Heart left ventricle (tissue), 16 donors: ENCODE measurements around the gene MRPL4. TPM values are rescaled to one million over a fixed set of nuclear protein-coding genes. Genes with fewer than 3 reads are reported as not detected.
"Not testable (repeated sequence)": the region's sequence is repeated elsewhere in the genome, so short reads cannot be mapped to it uniquely, and the experiment has no call there.

Source experiments
- ATAC-seq, 4 donors: fragments of 200-7000 bp; cut with Tn5 transposase; one replicate each; pipeline ENCODE4 v1.9.1; 2020 to 2022; ENCODE audit warnings: moderate library complexity in 4 of 4, mild to moderate bottlenecking in 3 of 4, moderate number of reproducible peaks in 1 of 4
- DNase-seq, 5 donors: peaks; one replicate each; pipeline ENCODE4 v3.0.0-alpha.2; 2020
- H3K27ac ChIP-seq, 12 donors: fragments of 200-600 bp; sonication (generic) in 4 of 12; one replicate each; pipeline versions ENCODE4 v1.5.0 to v1.8.0; 2016 to 2022; ENCODE audit warnings: mild to moderate bottlenecking in 2 of 12
- H3K27me3 ChIP-seq, 9 donors: fragments of 200-600 bp; sonication (generic) in 2 of 9; one replicate each; pipeline versions ENCODE4 v1.5.1 to v1.8.0; 2016 to 2022; ENCODE audit warnings: mild to moderate bottlenecking in 3 of 9
- H3K36me3 ChIP-seq, 9 donors: fragments of 200-600 bp; sonication (generic) in 2 of 9; one replicate each; pipeline versions ENCODE4 v1.5.0 to v1.8.0; 2018 to 2022; ENCODE audit warnings: mild to moderate bottlenecking in 2 of 9
- H3K4me1 ChIP-seq, 12 donors: fragments of 200-600 bp; sonication (generic) in 4 of 12; one replicate each; pipeline versions ENCODE4 v1.5.0 to v1.8.0; 2016 to 2022; ENCODE audit warnings: mild to moderate bottlenecking in 3 of 12
- H3K4me3 ChIP-seq, 12 donors: fragments of 200-600 bp; sonication (generic) in 4 of 12; one replicate each; pipeline versions ENCODE4 v1.5.0 to v1.8.0; 2017 to 2022; ENCODE audit warnings: mild to moderate bottlenecking in 9 of 12, moderate library complexity in 4 of 12
- H3K9me3 ChIP-seq, 12 donors: fragments of 200-600 bp; sonication (generic) in 4 of 12; one replicate each; pipeline versions ENCODE4 v1.5.0 to v1.8.0; 2016 to 2022; ENCODE audit warnings: mild to moderate bottlenecking in 1 of 12
- CTCF ChIP-seq, 12 donors: fragments of 200-600 bp; sonication (generic) in 4 of 12; IDR thresholded peaks; one replicate each; pipeline versions ENCODE4 v1.5.0 to v1.8.0; 2018 to 2022; ENCODE audit warnings: antibody characterized with exemption in 12 of 12, mild to moderate bottlenecking in 5 of 12
- POLR2A ChIP-seq, 2 donors: fragments of 450-650 bp; IDR thresholded peaks; one replicate each; pipeline ENCODE4 v1.6.1; 2017; ENCODE audit warnings: antibody characterized with exemption in 2 of 2, mild to moderate bottlenecking in 2 of 2, moderate library complexity in 2 of 2
- WGBS, 4 donors: extraction: QIAGEN DNeasy Blood & Tissue Kit in 2 of 4; methylation state at CpG; one replicate each; pipeline versions ENCODE4 v1.1.5 to v1.1.7; 2013 to 2018; 5-methylcytosine and 5-hydroxymethylcytosine counted together
- intact Hi-C, 10 donors: fragments of 100-400 bp; cut with DNase I; formaldehyde crosslinking; loops; one replicate each; pipeline versions ENCODE4 v1.11.1 to v1.14.2; 2022
- polyA plus RNA-seq, 2 donors: library from polyadenylated mRNA; stranded (reverse); fragments of 200-250 nt; gene quantifications; one replicate each; pipeline ENCODE4 v1.2.3, GENCODE V29; 2013
- total RNA-seq, 9 donors: library from RNA; depleted of rRNA in 2 of 9; stranded (reverse); fragments of >200 nt in 2 of 9; fragmentation: NEBNext Ultra II Directional in 3 of 9; extraction: Animal tissue kit (Norgen Biotek cat#: 25700) in 3 of 9; gene quantifications; one replicate each; pipeline versions ENCODE4 v1.1.0 to v1.2.4, GENCODE V29; 2016 to 2023
- donor health status: ischemic (EF 13 %, LVEDD 7.1; RV severe dilation, severe dysfunction).
- donor health status: healthy with polysubstance abuse.
- donor health status: DM: no; HTN: yes; CAD: no.
- donor health status: DM: no; HTN: no; CAD: no.
- donor health status: ischemic (EF 25% LVEDD 6.9; RV normal size, moderate dysfunction).
- donor health status: ischemic (EF 25% LVEDD 5.7; RV mildly dilated, moderate dysfunction).
- donor health status: healthy.
- donor health status: DM: yes; HTN: yes; CAD: no.
- donor health status: ischemic (EF 35%, LVEDD 5.7; RV mildly dilated, moderate dysfunction).
- donor health status: nonischemic (EF 11% LVEDD 7.7; RV severe dilation, severe dysfunction).
- donor health status: DM: yes; HTN: yes; CAD: no.
- donor health status: PGD.
- donor health status: ischemic (EF 29% LVEDD 5.4; RV normal size, mild dysfunction).
- donor health status: nonischemic (EF 23%, LVEDD 6.1; RV moderate dilation, normal function).

MRPL4 gene
- total and polyA plus RNA-seq, 11 donors: 37.7 to 123 (median 68.2) TPM

- Histone ChIP-seq H3K4me1 (peaks cover 0 to 48% (median 19%) of the 10 kb centered on the region in 12 donors), H3K36me3 (no peaks in the 10 kb centered on the region), H3K27ac (peak overlapping the region in 4 of 12 donors; percentile 81 to 90 (median 86)), H3K27me3 (peaks cover 0 to 11% (median 0%) of the 10 kb centered on the region in 9 donors), H3K4me3 (no peak overlapping the region), H3K9me3 (no peaks in the 10 kb centered on the region)
- ATAC-seq (no peak), DNase-seq (no peak)
- WGBS, 4 donors: 74 to 85% (median 82%) methylated on average over 4 of the region's 4 CpGs
- no peak for TF ChIP-seq CTCF (IDR thresholded peaks at IDR 0.05)
- no peak for TF ChIP-seq POLR2A (IDR thresholded peaks at IDR 0.05)
- intact Hi-C loops: loop anchor here in 2 of 10 donors (5.0 kb wide), 1 partner anchor 43 kb away; the partner anchor contains the start of gene DNMT1 (in 2 of the 2)
Observed at GRCh38 chr19:10235003-10235402, 17.0 kb upstream of the MRPL4 start.

GRCh38 chr19:10235409-10235808 is 16.6 kb upstream of the MRPL4 start:
- H3K27me3 ChIP-seq, H3K36me3 ChIP-seq, H3K9me3 ChIP-seq, H3K4me3 ChIP-seq, ATAC-seq, DNase-seq: not testable (repeated sequence)
- WGBS, 4 donors: 93 to 96% (median 94%) methylated on average over 7 of the region's 7 CpGs
- H3K4me1 ChIP-seq: peaks cover 0 to 44% (median 16%) of the 10 kb centered on the region in 12 donors
- peak overlapping the region in 11 of 12 donors; percentile 48 to 90 (median 76) for H3K27ac ChIP-seq
- intact Hi-C loops: loop anchor here in 2 of 10 donors (5.0 kb wide), 1 partner anchor 43 kb away; the partner anchor contains the start of gene DNMT1 (in 2 of the 2)

GRCh38 chr19:10237702-10238101 is 14.3 kb upstream of the MRPL4 start:
- Histone ChIP-seq H3K9me3 (no peaks in the 10 kb centered on the region), H3K27ac (peak overlapping the region in 7 of 12 donors; percentile 2 to 75 (median 43)), H3K27me3 (no peaks in the 10 kb centered on the region), H3K4me3 (no peak overlapping the region), H3K36me3 (no peaks in the 10 kb centered on the region), H3K4me1 (peaks cover 0 to 37% (median 15%) of the 10 kb centered on the region in 12 donors)
- TF ChIP-seq CTCF (IDR thresholded peaks at IDR 0.05): no peak
- no peak for TF ChIP-seq POLR2A (IDR thresholded peaks at IDR 0.05)
- ATAC-seq (peak in 1 of 4 donors; percentile 1), DNase-seq (no peak)
- WGBS, 4 donors: 80 to 92% (median 83%) methylated on average over 6 of the region's 6 CpGs
- intact Hi-C loops: loop anchor here in 2 of 10 donors (5.0 kb wide), 1 partner anchor 45 kb away; the partner anchor contains the start of gene DNMT1 (in 2 of the 2)

GRCh38 chr19:10238172-10238783 is 13.7 kb upstream of the MRPL4 start:
- no peak overlapping the region for H3K4me3 ChIP-seq
- peaks cover 0 to 37% (median 15%) of the 10 kb centered on the region in 12 donors for H3K4me1 ChIP-seq
- H3K27ac ChIP-seq: peak overlapping the region in 6 of 12 donors; percentile 2 to 75 (median 54)
- ATAC-seq (peak; percentile 17 to 81 (median 56)), DNase-seq (peak; percentile 59 to 87 (median 81))
- WGBS, 4 donors: 59 to 64% (median 62%) methylated on average over 11 to 12 of the region's 12 CpGs
- TF ChIP-seq POLR2A (IDR thresholded peaks at IDR 0.05) (no peak), CTCF (IDR thresholded peaks at IDR 0.05) (no peak)
- H3K27me3 ChIP-seq: no peaks in the 10 kb centered on the region
- no peaks in the 10 kb centered on the region for H3K9me3 ChIP-seq
- H3K36me3 ChIP-seq: no peaks in the 10 kb centered on the region
- intact Hi-C loops: loop anchor here in 2 of 10 donors (5.0 kb wide), 1 partner anchor 46 kb away; the partner anchor contains the start of gene DNMT1 (in 2 of the 2)

GRCh38 chr19:10241826-10242449 is 10.1 kb upstream of the MRPL4 start:
- not testable (repeated sequence) for H3K27ac ChIP-seq, DNase-seq, H3K4me3 ChIP-seq, ATAC-seq, H3K9me3 ChIP-seq, H3K36me3 ChIP-seq, H3K27me3 ChIP-seq
- peaks cover 0 to 16% (median 5%) of the 10 kb centered on the region in 12 donors for H3K4me1 ChIP-seq
- WGBS, 4 donors: 93 to 97% (median 96%) methylated on average over 11 of the region's 11 CpGs
- intact Hi-C loops: loop anchor here in 2 of 10 donors (10.0 kb wide), 2 partner anchors 47 to 127 kb away; partner anchors contain the start of genes EIF3G (in 2 of the 2), P2RY11 (in 2 of the 2) and DNMT1 (in 1 of the 2)
